ENCODE results near the gene SPPL3. TPM values are rescaled to one million over a fixed set of nuclear protein-coding genes. Genes with fewer than 3 reads are reported as not detected.
A peak's percentile ranks its signal among the peaks of the same experiment; 100 is the strongest.

The SPPL3 gene
- total RNA-seq, 1 donor: 10.9 TPM

DNA sequence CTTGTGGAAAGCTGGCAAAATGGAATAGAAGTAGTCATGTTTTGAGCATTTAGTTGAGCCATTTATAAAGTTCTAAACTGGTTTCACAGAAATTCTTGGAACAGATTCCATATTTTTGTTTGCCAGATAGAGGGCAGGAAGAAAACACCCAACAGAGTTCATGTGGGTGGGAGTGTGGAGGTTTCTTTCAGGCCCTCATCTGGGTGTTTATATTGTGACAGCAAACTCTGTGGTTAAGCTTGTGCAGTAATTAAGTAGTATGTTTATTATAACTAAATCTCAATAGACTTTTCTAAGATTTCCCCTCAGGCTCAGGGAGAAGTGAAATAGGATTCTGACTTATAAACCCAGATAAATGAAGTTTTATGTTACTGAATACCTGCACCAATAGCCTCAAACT is 57.4 kb downstream of the SPPL3 start:
- H3K27me3 ChIP-seq (ENCODE audit: insufficient read depth, low read length): no peaks in the 10 kb centered on the region
- H3K79me2 ChIP-seq (ENCODE audit: insufficient read depth, low read length): peaks cover 54% of the 10 kb centered on the region
- no peak for DNase-seq (ENCODE audit: insufficient read length, low spot score, missing footprints)
- H3K27ac ChIP-seq (ENCODE audit: low read depth, low read length): no peak overlapping the region
- peaks cover 64% of the 10 kb centered on the region for H4K20me1 ChIP-seq (ENCODE audit: insufficient read depth, low read length)
- H2AFZ ChIP-seq (ENCODE audit: low read length): no peak overlapping the region
- no peaks in the 10 kb centered on the region for H3K9me3 ChIP-seq (ENCODE audit: low read depth, low read length)
- H3K4me1 ChIP-seq (ENCODE audit: insufficient read depth, low read length): peaks cover 11% of the 10 kb centered on the region
- no peaks in the 10 kb centered on the region for H3K36me3 ChIP-seq (ENCODE audit: insufficient read depth, low read length)
- TF ChIP-seq, protein P1, sequence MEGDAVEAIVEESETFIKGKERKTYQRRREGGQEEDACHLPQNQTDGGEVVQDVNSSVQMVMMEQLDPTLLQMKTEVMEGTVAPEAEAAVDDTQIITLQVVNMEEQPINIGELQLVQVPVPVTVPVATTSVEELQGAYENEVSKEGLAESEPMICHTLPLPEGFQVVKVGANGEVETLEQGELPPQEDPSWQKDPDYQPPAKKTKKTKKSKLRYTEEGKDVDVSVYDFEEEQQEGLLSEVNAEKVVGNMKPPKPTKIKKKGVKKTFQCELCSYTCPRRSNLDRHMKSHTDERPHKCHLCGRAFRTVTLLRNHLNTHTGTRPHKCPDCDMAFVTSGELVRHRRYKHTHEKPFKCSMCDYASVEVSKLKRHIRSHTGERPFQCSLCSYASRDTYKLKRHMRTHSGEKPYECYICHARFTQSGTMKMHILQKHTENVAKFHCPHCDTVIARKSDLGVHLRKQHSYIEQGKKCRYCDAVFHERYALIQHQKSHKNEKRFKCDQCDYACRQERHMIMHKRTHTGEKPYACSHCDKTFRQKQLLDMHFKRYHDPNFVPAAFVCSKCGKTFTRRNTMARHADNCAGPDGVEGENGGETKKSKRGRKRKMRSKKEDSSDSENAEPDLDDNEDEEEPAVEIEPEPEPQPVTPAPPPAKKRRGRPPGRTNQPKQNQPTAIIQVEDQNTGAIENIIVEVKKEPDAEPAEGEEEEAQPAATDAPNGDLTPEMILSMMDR (IDR thresholded peaks at IDR 0.05; ENCODE audit: extremely low read depth, low read depth, low read length): no peak
- no peak overlapping the region for H3K4me2 ChIP-seq (ENCODE audit: insufficient read depth, low read length)
- H3K4me3 ChIP-seq (ENCODE audit: insufficient read depth, low read length): no peak overlapping the region

DNA sequence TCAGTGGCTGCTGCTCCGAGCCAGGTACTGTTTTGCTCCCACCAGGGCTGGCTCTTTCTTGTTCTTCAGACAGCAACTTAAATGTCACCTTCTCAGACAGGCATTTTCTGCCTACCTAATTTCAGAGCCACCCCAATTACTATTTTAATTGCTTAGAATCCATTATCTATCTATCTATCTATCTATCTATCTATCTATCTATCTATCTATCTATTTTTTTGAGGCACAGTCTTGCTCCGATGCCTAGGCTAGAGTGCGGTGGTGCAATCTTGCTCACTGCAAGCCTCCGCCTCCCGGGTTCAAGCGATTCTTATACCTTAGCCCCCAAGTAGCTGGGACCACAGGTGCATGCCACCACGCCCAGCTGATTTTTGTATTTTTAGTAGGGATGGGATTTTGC is 58.5 kb downstream of the SPPL3 start:
- no peaks in the 10 kb centered on the region for H3K36me3 ChIP-seq (ENCODE audit: insufficient read depth, low read length)

DNA sequence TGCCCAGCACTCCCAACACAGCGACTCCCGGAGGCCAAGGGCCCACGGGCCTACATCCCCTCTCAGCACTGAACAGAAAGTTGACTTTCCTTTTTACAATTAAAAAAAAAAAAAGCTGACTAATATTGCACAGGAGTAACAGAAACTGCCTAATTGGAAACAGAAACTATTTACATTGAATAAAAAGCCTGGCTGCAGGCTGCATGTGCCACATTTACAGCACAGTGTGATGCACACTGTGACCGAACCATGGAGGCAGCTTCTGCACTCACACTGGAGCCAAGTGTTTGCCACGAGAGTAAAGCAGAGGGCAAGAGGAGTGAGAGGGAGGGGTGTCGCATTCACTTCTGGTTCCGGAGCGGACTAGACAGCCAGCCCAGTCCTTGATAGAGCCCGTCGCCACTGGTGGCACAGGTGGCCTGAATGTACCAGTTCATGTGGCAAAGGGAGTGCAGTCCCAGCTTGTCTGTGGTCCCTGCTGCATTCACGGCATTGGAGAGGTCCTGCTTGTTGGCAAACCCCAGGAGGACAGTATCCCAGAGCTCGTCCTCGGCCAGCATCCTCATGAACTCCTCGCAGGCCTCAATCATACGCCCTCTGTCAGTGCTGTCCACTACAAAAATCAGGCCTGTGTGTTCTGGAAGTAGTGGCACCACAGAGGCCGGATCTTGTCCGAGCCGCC is 59.2 kb downstream of the SPPL3 start:
- H3K9me3 ChIP-seq (ENCODE audit: low read depth, low read length): no peaks in the 10 kb centered on the region
- H3K27me3 ChIP-seq (ENCODE audit: insufficient read depth, low read length): no peaks in the 10 kb centered on the region
- H3K79me2 ChIP-seq (ENCODE audit: insufficient read depth, low read length): peaks cover 49% of the 10 kb centered on the region
- peaks cover 60% of the 10 kb centered on the region for H4K20me1 ChIP-seq (ENCODE audit: insufficient read depth, low read length)
- H3K4me1 ChIP-seq (ENCODE audit: insufficient read depth, low read length): peaks cover 9% of the 10 kb centered on the region
- DNase-seq (ENCODE audit: insufficient read length, low spot score, missing footprints): no peak
- no peak overlapping the region for H2AFZ ChIP-seq (ENCODE audit: low read length)
- no peaks in the 10 kb centered on the region for H3K36me3 ChIP-seq (ENCODE audit: insufficient read depth, low read length)
- TF ChIP-seq, protein P1 (IDR thresholded peaks at IDR 0.05; ENCODE audit: extremely low read depth, low read depth, low read length): no peak
- no peak overlapping the region for H3K4me2 ChIP-seq (ENCODE audit: insufficient read depth, low read length)
- no peak overlapping the region for H3K4me3 ChIP-seq (ENCODE audit: insufficient read depth, low read length)
- H3K27ac ChIP-seq (ENCODE audit: low read depth, low read length): no peak overlapping the region

More for the DNA sequence above, 58.5 kb downstream of the SPPL3 start:
- no peak overlapping the region for H2AFZ ChIP-seq (ENCODE audit: low read length)
- TF ChIP-seq, protein P1 (IDR thresholded peaks at IDR 0.05; ENCODE audit: extremely low read depth, low read depth, low read length): no peak
- no peaks in the 10 kb centered on the region for H3K9me3 ChIP-seq (ENCODE audit: low read depth, low read length)
- peaks cover 58% of the 10 kb centered on the region for H4K20me1 ChIP-seq (ENCODE audit: insufficient read depth, low read length)
- no peak for DNase-seq (ENCODE audit: insufficient read length, low spot score, missing footprints)
- peaks cover 11% of the 10 kb centered on the region for H3K4me1 ChIP-seq (ENCODE audit: insufficient read depth, low read length)
- no peak overlapping the region for H3K27ac ChIP-seq (ENCODE audit: low read depth, low read length)
- peaks cover 48% of the 10 kb centered on the region for H3K79me2 ChIP-seq (ENCODE audit: insufficient read depth, low read length)
- H3K27me3 ChIP-seq (ENCODE audit: insufficient read depth, low read length): no peaks in the 10 kb centered on the region
- no peak overlapping the region for H3K4me3 ChIP-seq (ENCODE audit: insufficient read depth, low read length)
- H3K4me2 ChIP-seq (ENCODE audit: insufficient read depth, low read length): no peak overlapping the region

DNA sequence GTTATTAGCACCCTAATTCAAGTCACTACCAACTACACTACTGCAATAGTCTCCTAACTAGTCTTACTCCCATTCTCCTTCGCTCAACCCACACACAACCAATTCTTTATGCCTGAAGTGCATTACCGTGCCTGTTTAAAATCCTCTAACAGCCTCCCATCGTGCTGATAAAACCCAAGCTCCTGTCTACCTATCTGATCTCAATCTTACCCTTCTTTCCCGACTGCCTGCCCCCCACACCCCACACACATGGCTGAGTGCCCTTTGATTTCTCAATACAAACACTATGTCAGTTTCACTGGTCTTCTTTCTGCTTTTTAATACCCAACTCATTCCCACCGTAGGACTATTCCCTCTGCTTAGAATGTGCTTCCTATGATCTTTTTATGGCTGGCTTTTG is 59.9 kb downstream of the SPPL3 start:
- DNase-seq (ENCODE audit: insufficient read length, low spot score, missing footprints): peak; percentile 41
- Histone ChIP-seq H3K79me2 (ENCODE audit: insufficient read depth, low read length) (peaks cover 48% of the 10 kb centered on the region), H3K9me3 (ENCODE audit: low read depth, low read length) (no peaks in the 10 kb centered on the region), H3K4me1 (ENCODE audit: insufficient read depth, low read length) (peaks cover 4% of the 10 kb centered on the region), H3K4me3 (ENCODE audit: insufficient read depth, low read length) (no peak overlapping the region), H3K4me2 (ENCODE audit: insufficient read depth, low read length) (no peak overlapping the region), H4K20me1 (ENCODE audit: insufficient read depth, low read length) (peaks cover 58% of the 10 kb centered on the region), H2AFZ (ENCODE audit: low read length) (no peak overlapping the region), H3K27me3 (ENCODE audit: insufficient read depth, low read length) (no peaks in the 10 kb centered on the region), H3K36me3 (ENCODE audit: insufficient read depth, low read length) (no peaks in the 10 kb centered on the region), H3K27ac (ENCODE audit: low read depth, low read length) (no peak overlapping the region)
- TF ChIP-seq, protein P1 (IDR thresholded peaks at IDR 0.05; ENCODE audit: extremely low read depth, low read depth, low read length): no peak

All from osteoblast (primary cell).